GM18505 (cell line): ENCODE data around the gene TMEM158.

Experiments
- ATAC-seq: cut with Tn5 transposase; IDR thresholded peaks from one replicate; pipeline ENCODE4 v1.9.1; 2021; ENCODE audit not compliant: unreplicated experiment
- POLR2A ChIP-seq: IDR thresholded peaks from 4 replicates; pipeline ENCODE4 v1.6.1; 2011; ENCODE audit warnings: borderline replicate concordance; ENCODE audit not compliant: insufficient read depth, insufficient read length; ENCODE audit errors: extremely low read depth

The TMEM158 gene

DNA sequence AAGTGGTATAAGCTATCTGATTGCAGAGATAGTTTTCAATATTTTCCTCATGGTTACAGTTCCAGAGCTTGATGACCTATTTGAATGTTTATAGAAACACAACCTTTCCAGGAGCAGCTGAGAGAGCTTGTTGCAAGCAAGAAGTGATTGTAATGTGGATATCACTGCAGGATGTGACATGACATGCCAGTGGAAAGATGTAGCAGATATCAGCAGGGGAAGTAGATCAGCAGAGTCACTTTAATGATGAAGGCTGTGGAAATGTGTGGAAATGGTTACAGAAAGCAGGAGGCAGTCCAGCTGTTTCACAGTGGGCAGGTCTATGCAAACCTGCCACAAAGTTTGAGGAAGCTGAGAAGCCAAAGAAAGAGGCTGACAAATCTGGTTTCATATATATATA, 21.0 kb downstream of the TMEM158 start:
- no peak for TF ChIP-seq POLR2A
- no peak for ATAC-seq

DNA sequence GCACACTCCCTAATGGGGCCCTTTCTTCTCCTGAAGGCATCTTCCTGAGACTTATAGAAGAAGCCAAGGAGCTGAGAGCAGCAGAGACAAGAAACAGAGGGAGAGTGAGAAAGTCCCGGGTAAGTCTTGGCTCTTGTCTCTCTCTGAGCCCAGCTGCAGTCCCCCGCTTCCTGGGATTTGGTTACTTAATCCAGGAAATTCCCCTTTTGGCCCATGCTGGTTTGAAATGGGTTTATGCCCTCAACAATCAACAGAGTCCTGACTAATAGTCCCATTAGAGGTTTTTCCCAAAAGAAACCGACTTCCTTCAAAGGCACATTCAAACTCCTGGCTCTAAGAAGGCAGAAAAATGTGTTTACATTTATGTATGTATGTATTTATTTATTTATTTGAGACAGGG, 22.0 kb downstream of the TMEM158 start:
- ATAC-seq = no peak
- no peak for TF ChIP-seq POLR2A

DNA sequence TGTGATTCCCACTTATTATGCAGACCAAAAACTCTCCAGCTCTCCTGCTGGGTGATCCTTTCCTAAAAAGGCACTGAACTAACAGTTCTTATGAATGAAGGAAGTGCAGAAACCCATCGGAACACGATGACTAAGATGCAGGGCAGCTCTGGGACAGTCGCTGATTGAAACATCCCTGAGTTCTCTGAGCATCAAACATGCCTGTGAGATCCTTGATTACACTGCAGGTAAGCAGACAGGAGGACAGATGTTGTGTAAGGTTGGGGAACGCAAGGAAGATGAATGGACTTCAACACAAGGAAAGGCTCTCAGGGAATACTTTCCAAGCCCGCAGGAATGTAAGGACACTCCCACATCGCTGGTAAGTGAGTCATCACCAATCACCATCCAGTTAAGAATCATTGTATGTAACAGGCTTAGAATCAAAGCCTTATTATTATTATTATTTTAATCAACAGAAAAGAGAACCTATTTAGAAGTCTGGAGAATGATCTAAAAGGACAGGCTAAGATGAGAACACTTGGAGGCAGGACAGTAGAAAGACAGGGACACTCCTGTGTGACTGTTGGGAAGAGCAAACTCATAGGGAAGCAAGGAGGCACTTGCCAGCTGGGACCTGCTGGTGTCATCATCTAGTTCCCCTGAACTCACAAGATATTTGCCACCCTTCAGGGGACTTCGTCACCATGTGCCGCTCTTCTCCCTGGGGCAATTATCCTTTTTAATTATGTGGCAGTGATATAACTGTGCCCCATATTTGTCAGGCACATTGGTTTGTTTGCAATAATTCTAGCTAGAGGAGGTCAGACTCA, 26.0 kb downstream of the TMEM158 start:
- no peak for TF ChIP-seq POLR2A
- ATAC-seq = no peak

DNA sequence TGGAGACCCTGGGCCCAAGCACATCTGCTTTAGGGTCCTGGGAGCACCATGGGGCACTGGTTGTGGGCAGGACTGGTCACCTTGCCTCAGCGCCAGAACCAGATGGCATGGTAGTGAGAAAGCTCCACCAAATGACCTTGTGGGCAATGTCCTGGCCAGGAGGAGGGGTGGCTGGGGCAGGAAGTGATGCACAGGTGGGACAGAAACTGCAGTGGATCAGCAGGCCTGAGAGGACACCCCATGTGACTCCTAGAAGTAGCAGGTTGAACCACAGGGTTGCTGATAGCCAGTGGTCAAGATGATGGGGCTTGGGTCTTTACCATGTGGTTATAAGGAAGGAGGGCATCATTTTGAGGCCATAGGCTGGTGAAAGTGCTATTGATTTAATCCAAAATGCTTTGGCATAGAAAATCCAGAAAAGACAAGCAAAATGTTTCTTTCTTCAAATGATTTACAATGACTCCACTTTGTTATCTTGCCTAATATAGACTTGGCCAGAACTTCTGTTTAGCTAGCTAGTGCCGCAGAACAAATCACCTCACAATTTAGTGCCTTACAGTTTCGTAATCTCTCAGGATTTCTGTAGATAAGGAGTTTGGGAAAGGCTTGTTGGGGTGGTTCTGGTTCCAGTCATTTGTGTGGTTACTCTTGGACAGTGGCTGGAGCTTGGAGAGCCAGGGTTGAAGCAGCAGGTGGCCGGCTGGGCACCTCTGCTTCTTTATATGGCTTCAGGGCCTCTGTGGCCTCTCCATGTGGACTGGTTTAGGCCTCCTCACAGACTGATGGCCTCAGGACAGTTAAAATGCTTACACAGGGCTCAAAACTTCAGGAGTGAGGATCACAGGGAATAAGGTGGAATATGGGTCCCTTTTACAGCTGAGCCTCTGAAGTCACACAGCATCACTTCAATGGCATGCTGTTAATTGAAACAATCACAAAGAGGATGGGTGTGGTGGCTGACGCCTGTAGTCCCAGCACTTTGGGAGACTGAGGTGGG, 27.5 kb downstream of the TMEM158 start:
- TF ChIP-seq POLR2A = no peak
- no peak for ATAC-seq

DNA sequence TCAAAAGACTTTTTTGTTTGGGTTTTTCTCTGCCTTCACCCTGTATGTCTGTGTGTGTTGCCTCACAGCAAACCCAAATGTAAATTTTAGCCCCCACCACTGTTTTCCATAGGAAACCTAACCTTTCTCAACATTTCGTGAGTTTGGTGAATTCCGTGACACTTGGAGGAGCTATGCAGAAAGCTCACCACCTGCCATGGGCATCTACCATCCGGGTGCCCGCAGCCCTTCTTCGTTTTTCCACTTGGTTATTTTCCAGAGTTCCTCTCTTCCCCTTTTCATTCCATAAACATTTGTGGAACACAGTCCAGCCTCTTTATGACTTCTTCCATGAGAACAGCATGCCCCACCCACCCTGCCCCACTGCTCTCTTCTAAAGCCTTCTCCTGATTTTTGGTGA, 31.3 kb downstream of the TMEM158 start:
- no peak for ATAC-seq
- no peak for TF ChIP-seq POLR2A

DNA sequence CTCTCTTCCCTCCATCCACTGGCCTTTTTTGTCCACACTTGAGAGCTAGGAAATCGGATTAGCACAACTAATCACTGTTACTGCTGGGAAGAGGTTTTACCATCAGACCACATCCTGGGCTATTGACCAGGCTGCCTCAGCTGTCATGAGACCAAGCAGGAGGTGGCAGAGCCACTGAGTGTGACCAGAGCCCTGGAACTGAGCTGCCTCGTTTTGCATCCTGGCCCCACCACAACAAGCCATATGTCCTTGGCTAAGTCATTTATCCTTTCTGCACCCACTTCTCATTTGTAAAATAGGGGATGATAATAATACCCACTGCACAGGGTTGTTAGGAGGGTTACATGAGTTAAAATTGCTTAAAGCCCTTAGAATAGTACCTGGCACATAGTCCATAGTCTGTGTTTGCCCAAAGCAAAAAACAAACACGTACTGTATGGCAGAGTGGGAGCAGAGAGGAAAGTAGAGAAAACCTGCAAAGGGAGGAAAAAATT, 34.1 kb downstream of the TMEM158 start:
- no peak for ATAC-seq
- no peak for TF ChIP-seq POLR2A

DNA sequence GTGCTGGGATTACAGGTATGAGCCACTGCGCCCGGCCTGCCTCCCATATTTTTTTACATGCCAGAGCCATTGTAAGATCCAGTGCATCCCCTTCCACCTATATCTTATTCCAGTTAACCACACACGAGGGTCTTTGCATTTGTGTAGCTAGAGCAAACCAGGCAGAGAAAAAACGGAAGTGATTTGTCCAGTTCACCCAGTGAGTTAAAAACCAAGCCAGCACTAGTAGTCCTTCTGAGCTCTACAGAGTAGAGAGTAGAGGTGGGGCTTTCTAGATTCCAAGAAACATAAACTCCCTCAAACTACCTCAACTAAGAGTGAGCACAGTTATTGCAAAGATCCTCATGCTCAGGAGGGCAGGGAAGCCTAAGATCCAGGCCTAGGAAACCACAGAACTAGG, 34.7 kb downstream of the TMEM158 start:
- no peak for ATAC-seq
- TF ChIP-seq POLR2A = no peak

DNA sequence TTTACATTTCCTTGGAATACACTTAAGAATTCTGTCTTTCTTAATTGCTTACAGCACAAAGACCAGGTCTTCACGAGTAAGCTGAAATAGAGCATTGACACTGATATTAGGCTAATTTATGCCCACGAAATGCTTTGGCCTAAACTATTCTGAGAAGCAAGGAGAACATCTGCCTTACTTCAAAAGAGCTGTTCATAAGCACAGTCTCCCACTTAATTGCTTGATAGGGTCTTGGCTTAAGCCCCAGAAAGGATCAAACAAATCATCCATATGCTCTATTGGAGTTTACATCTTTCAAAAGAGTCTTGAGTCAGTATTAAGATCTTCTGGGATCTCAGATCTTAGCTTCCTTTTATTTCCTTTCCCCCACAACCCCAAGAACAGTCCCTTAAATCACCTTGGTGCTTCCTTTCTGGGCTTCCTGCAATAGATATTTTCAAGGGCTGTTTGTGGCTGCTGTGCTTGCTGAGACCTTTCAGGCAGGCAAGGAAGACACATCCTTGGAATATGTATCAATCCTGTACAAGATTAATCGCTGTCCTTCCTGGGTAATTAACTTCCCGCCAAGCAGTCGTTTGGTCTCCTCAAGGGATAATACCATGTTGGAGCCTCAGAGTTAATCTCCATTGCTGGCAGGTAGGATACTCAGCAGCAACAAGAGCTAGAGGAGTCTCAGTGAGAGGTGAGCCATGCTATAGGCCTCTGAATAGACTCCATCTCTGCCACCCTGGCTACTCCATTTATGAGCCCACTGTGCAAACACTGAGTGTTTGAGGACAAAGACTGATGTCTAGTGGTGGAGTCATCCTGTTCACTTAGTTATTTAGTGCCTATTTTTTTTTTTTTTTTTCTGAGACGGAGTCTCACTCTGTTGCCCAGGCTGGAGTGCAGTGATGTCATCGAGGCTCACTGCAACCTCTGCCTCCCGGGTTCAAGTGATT, 37.1 kb downstream of the TMEM158 start:
- ATAC-seq = no peak
- no peak for TF ChIP-seq POLR2A

DNA sequence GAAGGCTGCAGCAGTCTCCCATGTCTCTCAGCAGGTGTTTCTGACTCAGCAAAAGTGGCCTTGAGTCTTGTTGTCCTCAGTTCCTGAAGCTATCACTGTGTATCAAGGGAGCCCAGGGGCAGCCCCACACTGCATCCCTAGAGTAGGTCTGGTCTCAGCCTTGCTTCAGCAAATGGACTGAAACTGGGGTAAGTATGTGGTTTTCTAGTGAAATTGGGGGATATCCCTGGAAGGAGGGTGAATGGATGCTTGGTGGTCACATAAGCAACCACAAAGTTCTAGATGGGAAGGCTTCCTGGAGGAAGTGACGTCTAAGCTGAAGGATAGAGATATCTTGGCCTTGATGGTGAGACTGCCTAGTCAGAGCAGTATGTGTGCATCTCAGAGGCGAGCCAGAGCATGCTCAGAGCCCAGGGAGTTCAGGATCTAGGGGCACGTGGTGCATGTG, 38.4 kb downstream of the TMEM158 start:
- TF ChIP-seq POLR2A = no peak
- ATAC-seq = no peak

DNA sequence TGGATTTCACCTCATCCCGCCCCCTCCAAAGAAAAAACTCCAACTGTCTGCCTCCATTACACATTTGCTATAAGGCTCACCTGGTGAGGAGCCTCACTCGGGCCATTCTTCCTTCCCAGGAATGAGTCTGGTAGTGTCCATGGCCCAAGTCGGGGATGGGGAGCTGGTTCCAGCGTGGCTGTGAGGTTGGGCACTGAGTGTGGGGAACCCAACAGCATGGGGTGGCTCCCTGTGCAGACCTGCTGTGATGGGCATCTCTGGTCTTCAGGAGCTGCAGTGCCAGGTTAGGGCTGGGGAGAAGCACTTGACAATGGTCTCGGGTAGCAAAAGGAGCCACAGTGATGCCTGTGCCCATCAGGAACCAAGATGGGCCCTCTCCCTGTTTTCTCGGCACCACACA, 39.2 kb downstream of the TMEM158 start:
- no peak for ATAC-seq
- no peak for TF ChIP-seq POLR2A

DNA sequence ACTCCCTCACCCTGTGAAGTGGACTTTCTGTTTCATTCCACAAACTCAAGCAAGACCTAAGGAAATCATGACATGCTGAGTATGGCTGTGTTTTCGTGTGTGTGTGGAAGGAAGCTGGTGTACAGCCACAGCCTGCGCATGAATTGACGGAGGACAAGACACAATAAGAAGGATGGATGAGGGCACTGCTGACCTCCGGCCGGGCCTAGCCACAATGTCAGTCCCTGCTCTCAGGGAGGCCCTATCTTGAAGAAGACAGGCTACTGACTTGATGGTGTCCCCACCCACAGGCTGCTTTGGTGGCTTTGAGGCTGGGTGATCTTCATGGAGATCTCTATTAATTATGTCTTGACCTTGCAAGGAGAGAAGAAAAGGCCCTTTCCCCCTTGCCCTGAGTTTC, 40.6 kb downstream of the TMEM158 start:
- TF ChIP-seq POLR2A = no peak
- no peak for ATAC-seq

DNA sequence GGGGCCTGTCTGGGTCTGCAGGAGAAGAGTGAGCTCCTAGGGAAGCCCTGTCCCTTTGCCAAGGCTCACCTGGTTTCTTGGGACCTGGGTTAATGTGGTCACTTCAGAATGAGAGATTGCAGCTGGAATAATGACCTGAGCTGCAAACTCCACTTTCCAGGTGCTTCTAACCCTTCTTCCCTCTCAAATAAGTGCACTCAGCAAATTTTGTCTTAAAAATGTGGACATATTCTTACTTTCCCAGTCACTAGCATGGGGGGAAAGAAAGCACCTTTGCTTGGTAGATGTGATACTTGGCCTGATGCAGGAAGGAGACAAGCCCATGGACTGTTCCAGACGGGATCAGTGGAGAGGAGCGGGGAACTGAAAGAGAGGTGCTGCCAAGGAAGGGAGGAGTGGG, 41.0 kb downstream of the TMEM158 start:
- ATAC-seq = no peak
- no peak for TF ChIP-seq POLR2A
